ENCODE measurements around the gene RPS6KA5.

The RPS6KA5 gene

GRCh38 chr14:90814806-90815571 is 245.5 kb downstream of the RPS6KA5 start:
- Mint-ChIP-seq H3K27ac (no peak overlapping the region), H3K4me3 (peak overlapping the region; percentile 92), H3K9me3 (no peaks in the 10 kb centered on the region), H3K36me3 (ENCODE audit: low read depth) (no peaks in the 10 kb centered on the region), H3K4me1 (peaks cover 46% of the 10 kb centered on the region), H3K27me3 (ENCODE audit: low read depth, poor library complexity) (peaks cover 11% of the 10 kb centered on the region)
- TF ChIP-seq, protein P1, sequence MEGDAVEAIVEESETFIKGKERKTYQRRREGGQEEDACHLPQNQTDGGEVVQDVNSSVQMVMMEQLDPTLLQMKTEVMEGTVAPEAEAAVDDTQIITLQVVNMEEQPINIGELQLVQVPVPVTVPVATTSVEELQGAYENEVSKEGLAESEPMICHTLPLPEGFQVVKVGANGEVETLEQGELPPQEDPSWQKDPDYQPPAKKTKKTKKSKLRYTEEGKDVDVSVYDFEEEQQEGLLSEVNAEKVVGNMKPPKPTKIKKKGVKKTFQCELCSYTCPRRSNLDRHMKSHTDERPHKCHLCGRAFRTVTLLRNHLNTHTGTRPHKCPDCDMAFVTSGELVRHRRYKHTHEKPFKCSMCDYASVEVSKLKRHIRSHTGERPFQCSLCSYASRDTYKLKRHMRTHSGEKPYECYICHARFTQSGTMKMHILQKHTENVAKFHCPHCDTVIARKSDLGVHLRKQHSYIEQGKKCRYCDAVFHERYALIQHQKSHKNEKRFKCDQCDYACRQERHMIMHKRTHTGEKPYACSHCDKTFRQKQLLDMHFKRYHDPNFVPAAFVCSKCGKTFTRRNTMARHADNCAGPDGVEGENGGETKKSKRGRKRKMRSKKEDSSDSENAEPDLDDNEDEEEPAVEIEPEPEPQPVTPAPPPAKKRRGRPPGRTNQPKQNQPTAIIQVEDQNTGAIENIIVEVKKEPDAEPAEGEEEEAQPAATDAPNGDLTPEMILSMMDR (IDR thresholded peaks at IDR 0.05): no peak
- DNase-seq: no peak

DNA sequence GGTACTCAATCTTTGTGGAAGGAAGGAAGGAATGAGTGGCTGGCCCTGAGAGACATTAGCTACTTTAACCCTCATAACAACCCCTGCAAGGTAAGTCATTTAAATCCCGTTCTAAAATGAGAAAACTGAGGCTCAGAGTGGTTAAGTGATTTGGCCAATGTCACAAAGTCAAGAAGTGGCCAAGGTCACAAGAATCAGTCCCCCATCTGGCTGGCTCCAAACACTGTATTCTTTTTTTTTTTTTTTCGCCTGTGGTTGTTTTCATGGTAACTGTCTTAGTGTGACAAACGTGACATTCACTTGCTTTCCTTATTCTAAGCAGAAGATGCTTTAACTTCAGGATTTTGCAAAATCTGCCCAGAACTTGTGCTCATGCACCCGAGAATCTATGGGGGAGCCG is 247.0 kb downstream of the RPS6KA5 start:
- Mint-ChIP-seq H3K4me3 (no peak overlapping the region), H3K27me3 (ENCODE audit: low read depth, poor library complexity) (peaks cover 11% of the 10 kb centered on the region), H3K36me3 (ENCODE audit: low read depth) (no peaks in the 10 kb centered on the region), H3K4me1 (peaks cover 46% of the 10 kb centered on the region), H3K27ac (no peak overlapping the region), H3K9me3 (no peaks in the 10 kb centered on the region)
- TF ChIP-seq, protein P1 (IDR thresholded peaks at IDR 0.05): no peak
- DNase-seq: no peak

GRCh38 chr14:90812109-90812508 is 248.3 kb downstream of the RPS6KA5 start:
- TF ChIP-seq, protein P1 (IDR thresholded peaks at IDR 0.05): no peak
- Mint-ChIP-seq H3K36me3 (ENCODE audit: low read depth) (no peaks in the 10 kb centered on the region), H3K27me3 (ENCODE audit: low read depth, poor library complexity) (peaks cover 8% of the 10 kb centered on the region), H3K9me3 (no peaks in the 10 kb centered on the region), H3K27ac (peak overlapping the region; percentile 89), H3K4me1 (peaks cover 58% of the 10 kb centered on the region), H3K4me3 (no peak overlapping the region)
- no peak for DNase-seq

- H3K27ac Mint-ChIP-seq: peak overlapping the region; percentile 89
- DNase-seq: no peak
- no peaks in the 10 kb centered on the region for H3K9me3 Mint-ChIP-seq
- H3K4me3 Mint-ChIP-seq: no peak overlapping the region
- peaks cover 6% of the 10 kb centered on the region for H3K27me3 Mint-ChIP-seq (ENCODE audit: low read depth, poor library complexity)
- TF ChIP-seq, protein P1 (IDR thresholded peaks at IDR 0.05): no peak
- H3K36me3 Mint-ChIP-seq (ENCODE audit: low read depth): no peaks in the 10 kb centered on the region
- H3K4me1 Mint-ChIP-seq: peaks cover 62% of the 10 kb centered on the region
Measured at GRCh38 chr14:90811641-90812040, 248.8 kb downstream of the RPS6KA5 start.

- TF ChIP-seq, protein P1 (IDR thresholded peaks at IDR 0.05): no peak
- no peaks in the 10 kb centered on the region for H3K9me3 Mint-ChIP-seq
- DNase-seq: no peak
- H3K27ac Mint-ChIP-seq: no peak overlapping the region
- H3K4me3 Mint-ChIP-seq: no peak overlapping the region
- H3K4me1 Mint-ChIP-seq: peaks cover 68% of the 10 kb centered on the region
- H3K36me3 Mint-ChIP-seq (ENCODE audit: low read depth): no peaks in the 10 kb centered on the region
- H3K27me3 Mint-ChIP-seq (ENCODE audit: low read depth, poor library complexity): peaks cover 6% of the 10 kb centered on the region
Measured at GRCh38 chr14:90810806-90811205, 249.6 kb downstream of the RPS6KA5 start.

All from nephron progenitor cell (in vitro differentiated cells).